Measurements from ENCODE around the gene ANKRD40. TPM values are rescaled to one million over a fixed set of nuclear protein-coding genes. Genes with fewer than 3 reads are reported as not detected.

ANKRD40 gene
- total RNA-seq, 1 donor from 2014 or later: 47.6 TPM

DNA sequence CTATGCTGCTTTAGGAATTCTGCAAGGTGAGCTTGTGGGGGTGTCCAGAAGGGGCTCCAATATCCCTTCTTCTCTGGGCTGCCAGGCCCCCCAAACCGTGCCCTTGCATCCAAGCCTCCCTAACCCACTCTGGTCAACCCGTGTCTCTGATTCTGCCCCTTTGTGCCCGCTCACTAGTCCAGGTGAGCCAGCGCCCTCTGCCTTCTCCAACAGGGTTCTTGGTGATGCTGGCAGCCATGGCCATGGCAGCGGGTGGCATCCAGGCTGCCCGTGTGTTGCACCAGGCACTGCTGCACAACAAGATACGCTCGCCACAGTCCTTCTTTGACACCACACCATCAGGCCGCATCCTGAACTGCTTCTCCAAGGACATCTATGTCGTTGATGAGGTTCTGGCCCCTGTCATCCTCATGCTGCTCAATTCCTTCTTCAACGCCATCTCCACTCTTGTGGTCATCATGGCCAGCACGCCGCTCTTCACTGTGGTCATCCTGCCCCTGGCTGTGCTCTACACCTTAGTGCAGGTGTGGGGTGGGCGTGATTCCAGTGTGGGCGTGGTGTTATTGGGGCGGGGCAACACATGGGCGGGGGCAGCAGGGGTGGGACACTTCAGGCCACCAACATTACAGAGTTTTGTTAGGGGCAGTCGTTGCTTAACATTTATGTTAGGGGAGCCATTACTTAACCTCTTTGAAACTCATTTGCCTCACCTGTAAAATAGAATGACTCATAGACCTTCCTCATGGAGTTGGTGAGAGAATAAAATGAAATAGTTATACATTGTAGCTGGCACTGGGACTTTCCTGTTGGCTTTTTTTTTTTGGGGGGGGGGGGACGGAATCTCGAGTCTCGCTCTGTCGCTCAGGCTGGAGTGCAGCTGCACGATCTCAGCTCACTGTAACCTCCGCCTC lies 31.4 kb downstream of the ANKRD40 start:
- intact Hi-C loops (cut with DNase I): no loop called here
- DNase-seq (ENCODE audit: low spot score): no peak

DNA sequence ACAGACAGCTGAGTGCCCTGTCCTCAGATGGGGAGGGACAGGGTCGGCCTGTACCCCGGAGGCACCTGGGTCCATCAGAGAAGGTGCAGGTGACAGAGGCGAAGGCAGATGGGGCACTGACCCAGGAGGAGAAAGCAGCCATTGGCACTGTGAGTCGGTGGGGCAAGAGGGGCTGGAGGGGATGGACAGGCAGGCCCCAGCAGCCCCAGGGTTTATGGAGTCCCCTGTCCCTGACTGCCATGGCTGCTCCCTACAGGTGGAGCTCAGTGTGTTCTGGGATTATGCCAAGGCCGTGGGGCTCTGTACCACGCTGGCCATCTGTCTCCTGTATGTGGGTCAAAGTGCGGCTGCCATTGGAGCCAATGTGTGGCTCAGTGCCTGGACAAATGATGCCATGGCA lies 32.1 kb downstream of the ANKRD40 start:
- DNase-seq (ENCODE audit: low spot score): no peak
- intact Hi-C loops (cut with DNase I): no loop called here

DNA sequence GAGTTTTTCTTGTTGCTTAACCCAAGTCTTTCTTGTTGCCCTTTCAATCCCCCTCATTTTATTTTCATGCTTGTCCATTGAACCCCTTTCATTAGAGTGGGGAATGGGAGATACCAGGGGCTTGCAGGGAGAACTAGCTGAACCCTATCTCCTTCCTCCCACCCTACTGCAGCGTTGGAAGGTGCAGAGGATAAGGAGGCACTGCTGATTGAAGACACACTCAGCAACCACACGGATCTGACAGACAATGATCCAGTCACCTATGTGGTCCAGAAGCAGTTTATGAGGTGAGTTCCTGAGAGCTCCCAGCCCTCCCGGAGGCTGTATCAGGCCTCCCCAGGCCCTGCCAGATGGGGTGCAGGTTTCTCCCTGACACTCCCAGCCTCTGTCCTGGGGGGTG lies 32.5 kb downstream of the ANKRD40 start:
- intact Hi-C loops (cut with DNase I): no loop called here
- no peak for DNase-seq (ENCODE audit: low spot score)

DNA sequence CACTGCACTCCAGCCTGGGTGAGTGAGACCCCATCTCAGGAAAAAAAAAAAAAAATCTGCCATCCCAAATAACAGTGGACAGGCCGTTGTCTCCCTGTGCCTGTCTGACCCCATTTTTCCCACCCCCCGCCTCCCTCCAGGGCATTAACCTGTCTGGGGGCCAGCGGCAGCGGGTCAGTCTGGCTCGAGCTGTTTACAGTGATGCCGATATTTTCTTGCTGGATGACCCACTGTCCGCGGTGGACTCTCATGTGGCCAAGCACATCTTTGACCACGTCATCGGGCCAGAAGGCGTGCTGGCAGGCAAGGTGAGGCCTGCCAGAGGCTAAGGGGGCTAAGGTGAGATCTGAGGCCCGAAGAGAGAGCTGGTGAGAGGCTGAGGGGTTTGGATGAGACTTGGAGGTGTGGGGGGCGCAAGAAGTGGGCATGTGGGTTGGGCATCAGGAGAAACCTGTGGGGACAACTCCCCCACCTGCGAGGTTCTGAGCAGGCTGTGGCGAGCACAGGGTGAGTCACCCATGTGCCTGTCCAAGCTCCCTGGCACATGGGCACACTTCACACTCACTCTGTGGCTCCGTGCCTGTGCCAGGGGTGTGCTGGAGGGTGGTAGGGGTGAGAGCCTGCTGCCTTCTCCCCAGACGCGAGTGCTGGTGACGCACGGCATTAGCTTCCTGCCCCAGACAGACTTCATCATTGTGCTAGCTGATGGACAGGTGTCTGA lies 34.7 kb downstream of the ANKRD40 start:
- intact Hi-C loops (cut with DNase I): no loop called here
- no peak for DNase-seq (ENCODE audit: low spot score)

DNA sequence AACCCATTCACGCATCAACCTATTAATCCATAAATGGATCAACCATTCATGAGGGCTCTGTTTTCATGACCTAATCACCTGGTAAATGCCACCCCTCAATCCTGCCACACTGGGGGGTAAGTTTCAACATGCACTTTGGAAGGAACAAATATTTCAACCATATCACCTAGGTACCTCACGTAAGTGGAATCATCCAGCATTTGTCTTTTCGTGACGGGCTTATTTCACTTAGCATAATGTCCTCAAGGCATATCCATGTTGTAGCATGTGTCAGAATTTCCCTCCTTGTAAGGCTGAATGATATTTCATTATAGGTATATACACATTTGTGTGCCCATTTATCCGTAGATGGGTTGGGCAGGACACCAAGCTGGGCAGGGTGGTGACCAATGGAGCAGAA lies 35.6 kb downstream of the ANKRD40 start:
- intact Hi-C loops (cut with DNase I): no loop called here
- no peak for DNase-seq (ENCODE audit: low spot score)

DNA sequence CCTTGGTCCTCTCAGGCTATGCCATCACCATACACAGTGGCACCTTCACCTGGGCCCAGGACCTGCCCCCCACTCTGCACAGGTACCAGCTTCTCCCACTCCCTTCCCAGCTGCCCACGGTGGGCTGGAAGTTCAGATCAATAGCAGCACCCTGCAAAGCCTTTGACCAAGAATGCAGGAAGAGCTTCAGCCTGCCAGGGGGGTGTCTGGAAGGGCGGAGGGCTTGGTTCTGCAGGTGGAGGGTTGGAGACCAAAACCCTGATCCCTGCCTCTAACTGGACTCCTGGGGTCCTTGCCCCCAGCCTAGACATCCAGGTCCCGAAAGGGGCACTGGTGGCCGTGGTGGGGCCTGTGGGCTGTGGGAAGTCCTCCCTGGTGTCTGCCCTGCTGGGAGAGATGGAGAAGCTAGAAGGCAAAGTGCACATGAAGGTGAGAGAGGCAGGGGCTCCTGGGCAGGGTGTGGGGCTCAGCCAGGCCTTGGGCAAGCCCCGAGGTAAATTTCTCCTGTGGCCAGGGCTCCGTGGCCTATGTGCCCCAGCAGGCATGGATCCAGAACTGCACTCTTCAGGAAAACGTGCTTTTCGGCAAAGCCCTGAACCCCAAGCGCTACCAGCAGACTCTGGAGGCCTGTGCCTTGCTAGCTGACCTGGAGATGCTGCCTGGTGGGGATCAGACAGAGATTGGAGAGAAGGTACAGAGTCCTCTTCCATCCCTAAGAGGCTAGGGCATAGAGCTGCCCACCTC lies 38.7 kb downstream of the ANKRD40 start:
- intact Hi-C loops (cut with DNase I): no loop called here
- DNase-seq (ENCODE audit: low spot score): no peak

DNA sequence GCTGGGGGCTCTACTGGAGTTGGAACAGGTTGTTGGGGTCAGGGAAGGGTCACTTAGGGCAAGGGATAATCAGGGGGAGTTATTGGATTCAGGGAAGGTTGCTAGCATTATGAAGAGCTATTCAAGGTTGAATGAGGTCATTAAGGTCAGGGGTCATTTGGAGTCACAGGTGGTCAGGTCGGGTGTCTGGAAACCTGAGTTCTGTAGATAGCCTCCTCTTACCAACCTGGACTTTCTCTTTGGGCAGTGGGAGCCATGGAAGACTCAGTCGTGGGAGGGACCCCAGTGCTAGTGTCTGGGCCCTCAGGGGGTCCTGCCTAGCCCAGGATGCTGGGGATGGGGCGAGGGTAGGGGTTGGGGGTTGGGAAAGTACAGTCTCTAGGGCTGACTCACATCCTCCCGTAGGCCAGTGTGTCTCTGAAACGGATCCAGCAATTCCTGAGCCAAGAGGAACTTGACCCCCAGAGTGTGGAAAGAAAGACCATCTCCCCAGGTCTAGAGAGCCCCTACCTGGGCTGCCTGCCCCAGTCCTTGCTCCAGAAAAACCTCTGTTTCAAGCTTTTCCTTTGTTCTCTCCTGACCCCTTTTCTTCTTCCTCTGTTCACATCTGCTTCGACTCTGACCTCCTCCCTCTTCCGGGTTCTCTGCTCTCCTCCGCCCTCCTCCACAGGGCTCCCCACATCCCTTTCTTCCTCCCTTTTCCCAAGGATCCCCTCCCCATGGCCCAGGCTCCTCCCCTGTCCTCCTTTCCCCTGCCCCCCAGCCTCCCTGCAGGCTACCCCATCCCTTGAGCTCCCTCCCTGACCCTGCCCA lies 39.5 kb downstream of the ANKRD40 start:
- DNase-seq (ENCODE audit: low spot score): no peak
- intact Hi-C loops (cut with DNase I): no loop called here

DNA sequence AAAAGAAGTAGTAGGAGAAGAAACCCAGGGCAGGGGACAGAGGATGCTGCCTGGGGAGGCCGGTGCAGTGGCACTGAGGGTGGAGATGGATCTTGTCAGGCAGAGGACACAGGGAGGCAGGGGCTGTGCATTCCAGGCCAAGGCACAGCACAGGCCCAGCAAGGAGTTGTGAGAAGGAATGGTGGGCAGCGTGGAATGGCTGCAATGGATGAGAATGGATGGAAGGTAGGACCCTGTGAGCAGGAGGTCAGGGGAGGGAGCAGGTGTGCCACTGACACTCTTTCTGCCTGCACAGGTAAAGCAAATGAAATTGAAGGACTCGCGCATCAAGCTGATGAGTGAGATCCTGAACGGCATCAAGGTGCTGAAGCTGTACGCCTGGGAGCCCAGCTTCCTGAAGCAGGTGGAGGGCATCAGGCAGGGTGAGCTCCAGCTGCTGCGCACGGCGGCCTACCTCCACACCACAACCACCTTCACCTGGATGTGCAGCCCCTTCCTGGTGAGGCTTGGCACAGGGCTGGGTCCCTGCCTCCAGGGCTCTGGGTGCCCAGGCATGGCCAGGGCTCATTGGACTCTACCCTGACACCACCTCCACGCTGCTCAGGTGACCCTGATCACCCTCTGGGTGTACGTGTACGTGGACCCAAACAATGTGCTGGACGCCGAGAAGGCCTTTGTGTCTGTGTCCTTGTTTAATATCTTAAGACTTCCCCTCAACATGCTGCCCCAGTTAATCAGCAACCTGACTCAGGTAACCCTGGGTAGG lies 40.3 kb downstream of the ANKRD40 start:
- no peak for DNase-seq (ENCODE audit: low spot score)

DNA sequence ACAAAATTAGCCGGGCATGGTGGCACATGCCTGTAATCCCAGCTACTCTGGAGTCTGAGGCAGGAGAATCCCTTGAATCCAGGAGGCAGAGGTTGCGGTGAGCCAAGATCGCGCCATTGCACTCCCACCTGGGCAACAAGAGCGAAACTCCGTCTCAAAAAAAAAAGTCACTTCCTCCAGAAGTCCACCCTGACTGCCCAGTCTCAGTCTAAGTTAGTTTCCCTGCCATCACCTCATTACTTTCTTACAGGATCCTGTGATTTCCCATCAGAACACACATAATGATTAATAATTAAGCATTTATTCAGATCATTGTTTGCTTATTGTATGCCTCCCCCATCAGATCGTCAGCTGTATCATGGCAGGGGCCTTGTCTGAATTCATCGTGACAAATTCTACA lies 41.4 kb downstream of the ANKRD40 start:
- DNase-seq (ENCODE audit: low spot score): no peak
- intact Hi-C loops (cut with DNase I): no loop called here

More for the DNA sequence above, 40.3 kb downstream of the ANKRD40 start:
- intact Hi-C loops (cut with DNase I): no loop called here

DNA sequence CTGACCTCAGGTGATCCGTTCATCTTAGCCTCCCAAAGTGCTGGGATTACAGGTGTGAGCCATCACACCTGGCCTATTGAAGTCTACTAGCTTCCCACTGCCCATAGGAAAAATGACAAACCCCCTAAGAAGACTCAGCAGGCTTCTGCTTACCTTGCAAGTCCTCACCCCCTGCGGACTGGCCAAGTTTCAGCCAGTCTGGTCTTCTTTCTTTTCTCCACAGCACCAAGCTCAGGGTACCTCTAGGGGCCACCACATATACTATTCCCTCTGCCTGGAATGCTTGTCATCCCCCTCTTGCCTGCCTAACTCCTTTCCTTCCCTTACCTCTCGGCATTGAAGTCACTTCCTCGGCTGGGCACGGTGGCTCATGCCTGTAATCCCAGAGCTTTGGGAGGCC lies 41.9 kb downstream of the ANKRD40 start:
- DNase-seq (ENCODE audit: low spot score): no peak
- intact Hi-C loops (cut with DNase I): no loop called here

DNA sequence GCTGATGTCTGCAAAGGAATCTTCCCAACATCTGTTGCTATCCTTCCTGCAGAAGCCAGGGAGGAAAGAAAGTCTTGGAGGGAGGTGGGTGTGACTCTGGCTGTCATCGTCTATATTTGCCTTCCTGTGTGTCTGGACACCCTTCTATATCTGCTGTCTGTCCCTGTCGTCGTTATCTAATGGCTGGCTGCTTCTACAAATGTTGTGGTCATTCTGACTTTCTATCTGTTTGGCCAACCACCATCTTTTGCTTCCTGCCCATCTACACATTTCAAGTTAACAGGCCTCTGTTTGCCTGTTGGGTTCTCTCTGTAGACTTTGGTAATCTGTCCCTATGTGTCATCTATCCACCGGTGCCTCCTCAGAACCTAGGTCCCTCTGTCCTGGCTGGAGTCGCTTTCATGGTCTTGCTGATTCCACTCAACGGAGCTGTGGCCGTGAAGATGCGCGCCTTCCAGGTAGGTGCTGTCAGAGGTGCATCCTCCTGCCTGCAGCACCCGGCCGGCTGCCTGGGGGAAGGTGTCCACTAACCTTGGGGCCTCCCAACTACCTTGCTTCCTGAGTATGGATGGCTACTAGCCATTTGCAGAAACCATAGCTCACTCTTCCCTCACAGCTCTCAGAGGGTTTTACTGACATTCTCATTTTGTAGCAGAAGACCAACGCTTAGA lies 42.8 kb downstream of the ANKRD40 start:
- no peak for DNase-seq (ENCODE audit: low spot score)
- intact Hi-C loops (cut with DNase I): no loop called here

DNA sequence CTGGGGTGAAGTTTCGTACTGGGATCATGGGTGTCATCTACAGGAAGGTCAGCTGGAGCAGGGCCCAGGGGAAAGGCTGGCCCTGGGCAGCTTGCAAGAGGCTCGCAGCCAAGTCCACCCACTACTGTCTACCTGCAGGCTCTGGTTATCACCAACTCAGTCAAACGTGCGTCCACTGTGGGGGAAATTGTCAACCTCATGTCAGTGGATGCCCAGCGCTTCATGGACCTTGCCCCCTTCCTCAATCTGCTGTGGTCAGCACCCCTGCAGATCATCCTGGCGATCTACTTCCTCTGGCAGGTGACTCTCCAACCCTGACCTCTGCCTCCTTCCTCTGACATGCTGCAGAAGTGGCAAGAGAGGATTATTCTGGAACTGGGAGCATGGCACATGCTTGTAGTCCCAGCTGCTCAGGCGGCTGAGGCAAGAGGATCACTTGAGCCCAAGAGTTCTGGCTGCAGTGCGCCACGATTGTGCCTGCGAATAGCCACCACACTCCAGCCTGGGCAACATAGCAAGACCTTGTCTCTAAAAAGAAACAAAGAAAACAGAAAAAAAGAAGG lies 43.8 kb downstream of the ANKRD40 start:
- DNase-seq (ENCODE audit: low spot score): no peak
- intact Hi-C loops (cut with DNase I): no loop called here

DNA sequence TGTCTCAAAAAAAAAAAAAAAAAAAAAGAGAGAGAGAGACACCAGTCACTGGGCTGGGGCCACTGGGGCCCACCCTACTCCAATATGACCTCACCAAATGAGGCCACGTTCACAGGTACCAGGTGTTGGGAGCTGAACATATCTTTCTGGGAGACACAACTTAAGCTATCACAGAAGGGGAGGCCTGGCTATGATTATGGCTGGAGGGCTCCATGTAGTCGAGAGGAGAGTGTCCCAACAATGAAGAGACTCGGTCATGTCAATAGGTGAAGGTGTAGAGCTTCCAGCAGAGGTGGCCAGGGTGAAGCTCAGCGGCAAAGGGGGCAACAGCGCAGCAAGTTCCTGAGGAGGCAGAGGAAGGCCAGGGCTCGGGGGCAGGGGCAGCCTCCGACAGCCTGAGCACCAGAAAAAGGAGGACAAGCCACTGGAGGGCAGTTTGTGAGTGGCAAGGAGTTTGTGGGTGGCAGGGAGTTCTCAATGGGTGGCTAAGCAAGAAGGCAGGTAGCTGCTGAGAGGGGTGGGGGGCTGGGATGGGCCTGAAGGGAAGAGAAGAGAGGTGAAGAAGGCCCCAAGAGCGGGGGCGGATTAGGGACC lies 45.0 kb downstream of the ANKRD40 start:
- intact Hi-C loops (cut with DNase I): no loop called here
- DNase-seq (ENCODE audit: low spot score): no peak

DNA sequence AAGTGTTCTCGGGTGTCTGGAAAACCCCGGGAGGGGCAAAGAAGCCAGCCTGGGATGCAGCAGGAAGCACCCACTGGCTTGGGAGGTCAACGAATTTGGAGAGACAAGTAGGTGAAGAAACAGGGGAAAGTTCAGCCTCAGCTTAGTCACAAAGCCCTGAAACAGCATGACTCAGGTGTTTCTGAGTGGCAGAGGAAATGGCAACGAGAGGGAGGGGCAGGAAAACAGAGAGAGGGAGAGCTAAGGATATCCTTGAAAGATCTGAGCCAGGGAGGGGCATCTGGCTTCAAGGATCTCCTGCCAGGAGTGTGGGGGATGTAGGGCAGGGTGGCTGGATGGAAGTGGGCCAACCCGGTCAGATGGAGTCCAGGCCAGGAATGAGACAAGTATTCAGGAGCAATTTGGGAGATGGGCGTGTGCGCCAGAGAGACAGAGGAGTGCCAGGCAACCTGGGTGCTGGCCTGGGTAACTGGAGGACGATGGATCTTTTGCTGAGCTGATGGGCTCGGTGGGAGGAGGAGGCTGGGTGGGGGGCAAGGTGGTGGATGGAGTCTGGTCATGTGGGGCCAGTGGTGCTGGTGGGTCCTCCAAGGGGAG lies 45.8 kb downstream of the ANKRD40 start:
- DNase-seq (ENCODE audit: low spot score): no peak
- intact Hi-C loops (cut with DNase I): no loop called here

DNA sequence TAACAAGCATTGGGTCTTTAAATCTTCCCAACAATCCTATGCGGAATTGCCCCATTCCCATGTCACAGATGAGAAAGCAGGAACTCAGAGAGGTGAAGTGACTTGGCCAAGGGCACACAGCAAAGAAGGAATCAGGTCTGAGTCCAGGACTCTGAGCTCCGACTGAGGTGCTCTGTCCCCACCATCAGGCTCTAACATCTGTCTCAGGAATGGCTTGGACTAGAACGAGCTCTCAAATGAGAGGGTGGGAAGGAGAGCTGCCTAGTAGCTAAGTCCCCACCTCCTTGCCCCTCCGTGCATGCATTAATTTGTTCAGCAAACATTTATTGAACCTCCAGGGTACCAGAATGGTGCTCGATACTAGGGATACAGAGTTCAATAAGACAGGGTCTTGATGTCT lies 46.4 kb downstream of the ANKRD40 start:
- intact Hi-C loops (cut with DNase I): no loop called here
- DNase-seq (ENCODE audit: low spot score): no peak

DNA sequence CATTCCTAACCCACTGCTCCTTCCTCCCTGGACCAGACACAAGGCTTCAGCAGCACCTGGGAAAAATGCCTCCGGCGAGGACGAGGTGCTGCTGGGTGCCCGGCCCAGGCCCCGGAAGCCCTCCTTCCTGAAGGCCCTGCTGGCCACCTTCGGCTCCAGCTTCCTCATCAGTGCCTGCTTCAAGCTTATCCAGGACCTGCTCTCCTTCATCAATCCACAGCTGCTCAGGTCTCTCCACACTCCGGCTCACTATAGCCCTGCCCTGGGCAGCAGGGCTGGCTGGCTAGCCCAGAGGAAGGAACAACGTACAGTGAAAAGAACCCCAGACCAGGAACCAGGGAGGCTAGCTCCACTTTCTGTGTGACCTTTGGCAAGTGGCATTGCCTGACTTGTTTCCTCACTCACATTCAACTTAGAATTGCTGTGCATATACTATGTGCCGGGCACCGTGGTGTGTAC lies 46.8 kb downstream of the ANKRD40 start:
- no peak for DNase-seq (ENCODE audit: low spot score)
- intact Hi-C loops (cut with DNase I): no loop called here

All from cardiac septum (tissue), 1 donor.